Sciatic nerve (tissue), 2 donors: ENCODE data around the gene SOX12. TPM values are rescaled to one million over a fixed set of nuclear protein-coding genes. Genes with fewer than 3 reads are reported as not detected.
"Not testable (repeated sequence)": the region's sequence is repeated elsewhere in the genome, so short reads cannot be mapped to it uniquely, and the experiment has no call there.

Experiments
- ATAC-seq: fragments of 200-7000 bp; cut with Tn5 transposase; one replicate; pipeline ENCODE4 v1.9.1; 2020; ENCODE audit warnings: mild to moderate bottlenecking, moderate library complexity
- DNase-seq: peaks from one replicate; pipeline ENCODE4 v3.0.0-alpha.2; 2020; ENCODE audit warnings: low spot score
- intact Hi-C: fragments of 100-400 bp; cut with DNase I; formaldehyde crosslinking; loops from one replicate; pipeline ENCODE4 v1.14.2; 2022
- total RNA-seq: library from RNA; stranded (reverse); fragmentation: NEBNext Ultra II Directional; extraction: Animal tissue kit (Norgen Biotek cat#: 25700); gene quantifications from one replicate; pipeline ENCODE4 v1.2.1, GENCODE V29; 2021
- donor health status: DM: no; HTN: no; CAD: no.
- donor health status: DM: no; HTN: no; CAD: no.

SOX12 gene
- total RNA-seq, 1 donor from 2014 or later: 17.0 TPM

DNA sequence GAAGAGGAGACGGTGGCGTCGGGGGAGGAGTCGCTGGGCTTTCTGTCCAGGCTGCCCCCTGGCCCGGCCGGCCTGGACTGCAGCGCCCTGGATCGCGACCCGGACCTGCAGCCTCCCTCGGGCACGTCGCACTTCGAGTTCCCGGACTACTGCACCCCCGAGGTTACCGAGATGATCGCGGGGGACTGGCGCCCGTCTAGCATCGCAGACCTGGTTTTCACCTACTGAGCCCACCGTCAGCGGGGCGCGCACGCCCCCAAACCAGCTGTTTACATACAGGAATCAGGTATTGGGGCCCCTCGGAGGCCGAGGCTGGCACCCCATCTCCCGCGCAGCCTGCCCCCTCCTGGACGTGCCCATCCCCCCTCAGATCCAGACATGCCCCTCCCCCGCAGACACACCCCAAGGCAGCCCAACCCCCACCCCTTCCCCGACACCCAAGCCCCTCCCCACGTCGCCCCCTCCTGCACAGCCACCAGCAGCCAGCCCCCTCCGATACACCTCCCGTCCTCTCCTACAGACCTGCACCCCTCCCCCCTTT, 1.4 kb downstream of the SOX12 start:
- intact Hi-C loops: no loop called here
- DNase-seq (no peak), ATAC-seq (no peak)

DNA sequence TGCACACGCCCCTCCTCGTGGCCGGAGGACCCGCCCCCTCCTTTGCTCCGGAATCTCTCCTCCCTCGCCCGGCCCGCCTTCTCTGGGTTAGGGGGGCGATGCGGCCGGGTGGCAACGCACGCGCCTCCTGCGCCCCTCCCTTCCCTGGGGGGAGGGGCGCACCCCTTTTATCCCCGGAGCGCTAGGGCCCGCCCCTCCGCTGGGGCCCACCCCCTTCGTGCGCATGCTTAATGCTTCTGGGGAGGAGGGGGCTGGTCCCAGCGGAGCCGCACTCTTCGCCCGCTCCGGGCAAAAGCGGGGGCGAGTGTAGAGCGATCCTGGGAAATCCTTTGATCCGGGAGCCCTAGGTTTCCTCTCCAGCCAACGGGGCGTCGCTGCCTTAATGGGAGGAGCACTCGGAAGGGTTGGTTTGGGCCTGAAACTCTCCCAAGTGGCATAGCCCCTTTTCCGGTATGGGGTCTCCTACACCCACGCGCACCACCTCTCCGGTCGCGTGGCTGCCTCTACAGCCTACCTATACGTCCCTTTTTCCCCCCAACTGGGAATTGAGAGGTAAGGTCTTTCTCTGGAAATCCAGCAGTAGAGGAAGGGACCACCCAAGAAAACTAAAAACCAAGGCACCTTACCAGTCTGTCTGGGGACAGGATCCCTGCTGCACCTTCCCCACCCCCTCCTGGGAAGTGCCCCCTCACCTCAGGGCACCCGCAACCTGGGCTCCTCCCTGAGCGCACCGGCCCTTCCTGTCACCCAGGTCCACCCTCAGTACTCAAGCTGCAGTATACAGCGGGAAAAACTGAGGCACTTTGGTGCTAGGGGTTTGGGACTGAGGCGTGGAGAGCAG, 2.1 kb downstream of the SOX12 start:
- ATAC-seq: peak; percentile 83
- DNase-seq: peak; percentile 94
- intact Hi-C loops: no loop called here

DNA sequence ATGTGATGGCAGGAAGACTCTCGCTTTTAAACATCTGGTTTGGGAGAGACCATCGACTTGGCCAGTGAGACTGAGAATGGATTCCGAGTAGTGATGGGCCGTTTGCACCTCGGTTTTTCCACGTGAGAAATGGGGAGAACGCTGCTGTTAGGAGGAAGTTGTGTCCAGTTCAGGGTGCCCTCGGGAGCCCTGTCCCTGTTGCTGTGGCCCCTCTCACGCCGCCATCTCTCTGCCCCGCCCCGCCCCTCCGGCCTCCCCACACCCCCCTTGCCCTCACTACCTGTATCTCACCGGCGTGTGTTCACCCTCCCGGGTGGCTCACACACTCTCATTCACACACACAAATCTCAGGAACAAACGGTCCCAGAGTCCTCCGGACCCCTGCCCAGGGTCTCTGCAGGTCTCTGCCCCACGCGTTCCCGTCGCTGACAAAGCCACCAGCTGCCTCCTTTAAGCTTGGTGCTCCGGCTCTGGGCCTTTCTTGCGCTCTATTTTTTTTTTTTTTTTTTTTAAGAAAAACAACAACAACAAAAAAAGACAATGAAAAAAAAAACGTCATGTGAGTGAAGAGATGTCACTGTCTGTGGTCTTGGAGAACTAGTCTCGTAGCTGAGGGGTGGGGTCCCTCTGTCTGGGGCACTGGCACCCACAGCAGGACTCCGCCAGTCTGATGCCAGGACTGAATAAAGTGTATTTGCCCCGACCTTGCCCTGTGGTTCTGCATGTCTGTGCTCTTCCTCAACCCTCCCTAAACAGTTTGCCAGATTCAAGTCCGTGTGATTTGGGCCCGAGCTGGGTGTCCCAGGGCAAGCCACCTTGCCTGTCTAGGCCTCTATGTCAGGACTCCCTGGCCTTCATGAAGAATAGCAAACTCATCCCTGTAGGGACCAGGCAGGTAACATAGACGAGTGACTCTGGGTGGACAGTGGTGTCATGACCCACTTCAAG, 2.9 kb downstream of the SOX12 start:
- DNase-seq (no peak), ATAC-seq (no peak)
- intact Hi-C loops: no loop called here

DNA sequence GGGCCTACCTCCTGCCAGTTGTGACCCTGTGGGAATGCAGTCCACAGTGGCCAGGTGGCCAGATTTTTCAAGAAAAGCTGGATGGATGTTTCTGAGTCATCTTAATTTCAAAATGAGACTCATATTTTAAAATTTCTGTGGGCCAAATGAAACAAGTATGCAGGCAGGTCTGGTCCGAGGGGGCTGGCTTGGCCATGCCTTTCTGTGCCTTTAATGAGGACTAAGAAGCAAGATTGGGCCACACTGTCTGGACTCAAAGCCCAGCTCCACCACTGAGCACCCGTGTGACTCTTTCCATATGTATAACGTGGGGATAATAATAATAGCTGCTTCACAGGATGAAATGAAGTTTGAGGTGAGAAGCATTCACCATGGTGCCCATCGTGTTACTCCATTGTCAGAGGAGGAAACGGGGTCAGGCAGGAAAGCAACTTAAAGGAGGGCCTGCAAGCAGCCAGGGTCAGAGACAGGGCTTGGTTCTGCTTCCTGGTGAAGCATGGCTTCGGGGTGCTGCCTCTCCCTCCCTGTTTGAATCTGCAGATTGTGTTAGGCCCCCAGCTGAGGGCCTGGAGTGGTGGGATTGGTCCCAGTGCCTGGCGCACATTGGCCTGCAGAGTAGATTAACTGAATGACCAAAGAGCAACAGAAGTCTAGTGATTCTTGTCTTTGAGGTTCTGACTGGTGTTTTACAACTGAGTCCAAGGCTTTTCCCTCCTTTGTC, 3.8 kb downstream of the SOX12 start:
- ATAC-seq (no peak), DNase-seq (no peak)
- intact Hi-C loops: no loop called here

DNA sequence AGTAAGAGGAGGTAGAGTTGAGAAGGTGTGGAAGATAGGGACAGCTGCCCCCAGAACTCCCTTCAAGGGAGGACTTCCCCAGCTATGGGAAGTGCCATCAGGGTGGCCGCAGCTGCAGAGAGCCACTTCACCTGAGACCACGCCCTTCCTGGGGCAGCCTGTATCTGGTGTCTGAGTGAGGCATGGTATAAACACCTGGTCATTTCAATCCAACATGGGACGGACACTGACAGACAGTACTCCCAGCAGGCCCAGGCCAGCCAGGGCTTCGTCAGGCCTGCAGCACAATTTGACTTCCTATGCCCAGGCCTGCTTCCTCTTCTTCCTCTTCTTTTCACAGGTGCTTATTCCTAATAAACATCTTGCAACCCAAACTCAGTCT, 4.5 kb downstream of the SOX12 start:
- ATAC-seq (no peak), DNase-seq (no peak)
- intact Hi-C loops: loop anchor here (10.0 kb wide), 1 partner anchor 55 kb away; no protein-coding TSS in a partner anchor

DNA sequence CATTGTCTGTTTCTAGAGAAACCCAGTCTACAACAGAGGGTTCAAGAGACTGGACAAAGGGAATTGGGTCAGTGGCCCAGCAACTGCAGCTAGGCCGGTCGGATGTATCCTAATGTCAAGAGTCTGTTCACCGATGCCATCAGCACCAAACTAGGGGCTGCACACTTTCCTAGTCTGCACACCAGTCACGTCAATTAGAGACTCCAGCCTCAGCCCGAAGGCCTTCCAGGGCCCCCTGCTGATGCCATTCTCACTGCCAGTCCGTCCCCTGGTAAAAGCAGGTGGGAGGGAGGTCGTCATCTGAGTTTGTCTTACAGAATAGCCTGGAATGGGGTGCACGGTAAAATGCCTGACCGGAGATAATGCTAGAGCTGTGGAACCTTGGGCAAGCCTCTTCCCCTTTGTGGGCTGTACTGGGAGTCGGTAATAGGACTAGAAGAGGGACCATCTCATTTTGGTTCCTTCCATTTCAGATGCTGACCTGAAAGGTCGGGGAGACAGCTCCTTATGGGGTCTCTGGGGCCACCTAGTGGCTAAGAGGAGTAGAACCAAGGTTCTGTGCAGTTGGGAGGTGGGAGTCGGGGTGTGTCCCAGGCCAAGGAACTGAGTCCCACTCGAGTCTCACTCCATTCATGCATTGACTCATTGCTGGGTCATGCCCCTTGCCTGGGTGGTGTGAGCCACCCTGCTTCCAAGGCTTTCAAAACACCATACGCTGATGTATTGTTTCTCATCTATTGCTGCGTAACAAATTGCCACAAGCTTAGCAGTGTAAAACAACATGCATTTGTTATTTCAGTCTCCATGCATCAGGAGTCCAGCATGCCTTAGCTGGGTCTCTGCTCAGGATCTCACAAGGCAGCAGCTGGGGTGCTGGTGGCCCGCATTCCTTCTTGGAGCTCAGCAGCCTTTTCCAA, 5.1 kb downstream of the SOX12 start:
- intact Hi-C loops: loop anchor here (10.0 kb wide), 1 partner anchor 56 kb away; no protein-coding TSS in a partner anchor
- DNase-seq: no peak
- ATAC-seq: peak; percentile 39

DNA sequence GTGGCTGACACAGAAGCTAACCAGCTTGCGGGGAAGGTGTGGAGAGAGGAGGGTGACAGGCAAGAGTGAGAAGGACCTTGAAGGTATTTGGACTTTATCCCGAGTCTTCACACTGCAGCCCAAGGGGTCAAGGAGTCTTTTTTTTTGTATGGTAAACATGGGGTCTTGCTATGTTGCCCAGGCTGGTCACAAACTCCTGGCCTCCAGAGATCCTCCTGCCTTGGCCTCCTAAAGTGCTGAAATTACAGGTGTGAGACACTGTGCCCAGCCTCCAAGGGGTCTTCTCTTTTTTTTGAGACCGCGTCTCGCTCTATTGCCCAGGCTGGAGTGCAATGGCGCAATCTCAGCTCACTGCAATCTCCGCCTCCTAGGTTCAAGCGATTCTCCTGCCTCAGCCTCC, 9.2 kb downstream of the SOX12 start:
- no peak for DNase-seq
- intact Hi-C loops: loop anchor here (10.0 kb wide), 1 partner anchor 60 kb away; no protein-coding TSS in a partner anchor
- no peak for ATAC-seq

DNA sequence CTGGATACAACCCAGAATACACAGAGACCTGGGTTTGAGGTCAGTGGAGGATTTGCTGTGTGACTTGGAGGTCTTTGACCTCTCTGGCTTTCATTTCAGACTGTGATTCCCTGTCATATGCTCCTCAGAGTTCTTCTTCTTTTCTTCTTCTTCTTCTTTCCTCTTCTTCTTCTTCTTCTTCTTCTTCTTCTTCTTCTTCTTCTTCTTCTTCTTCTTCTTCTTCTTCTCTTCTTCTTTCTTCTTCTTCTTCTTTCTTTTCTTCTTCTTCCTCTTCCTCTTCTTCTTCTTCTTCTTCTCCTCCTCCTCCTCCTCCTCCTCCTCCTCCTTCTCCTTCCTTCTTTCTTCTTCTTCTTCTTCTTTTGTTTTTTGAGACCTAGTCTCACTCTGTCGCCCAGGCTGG, 10.7 kb downstream of the SOX12 start:
- not testable (repeated sequence) for ATAC-seq, DNase-seq
- intact Hi-C loops: loop anchor here (10.0 kb wide), 1 partner anchor 61 kb away; no protein-coding TSS in a partner anchor

DNA sequence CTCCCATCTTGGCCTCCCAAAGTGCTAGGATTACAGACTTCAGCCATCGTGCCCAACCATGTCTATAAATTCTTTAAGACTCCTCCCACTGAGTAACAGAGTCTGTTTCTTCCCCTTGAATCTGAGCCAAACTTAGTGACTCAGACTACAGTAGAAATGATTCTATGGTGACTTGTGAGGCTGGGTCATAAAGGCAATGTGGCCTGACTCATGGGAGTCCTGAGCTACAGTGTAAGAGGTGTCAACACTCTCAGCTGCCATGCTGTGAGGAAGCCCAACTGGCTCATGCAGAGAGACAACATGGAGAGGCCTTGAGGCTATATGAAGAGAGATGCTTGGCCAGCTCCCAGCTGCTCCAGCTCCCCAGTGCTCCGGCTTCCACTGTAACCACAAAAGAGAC, 16.3 kb downstream of the SOX12 start:
- intact Hi-C loops: no loop called here
- no peak for DNase-seq
- no peak for ATAC-seq

DNA sequence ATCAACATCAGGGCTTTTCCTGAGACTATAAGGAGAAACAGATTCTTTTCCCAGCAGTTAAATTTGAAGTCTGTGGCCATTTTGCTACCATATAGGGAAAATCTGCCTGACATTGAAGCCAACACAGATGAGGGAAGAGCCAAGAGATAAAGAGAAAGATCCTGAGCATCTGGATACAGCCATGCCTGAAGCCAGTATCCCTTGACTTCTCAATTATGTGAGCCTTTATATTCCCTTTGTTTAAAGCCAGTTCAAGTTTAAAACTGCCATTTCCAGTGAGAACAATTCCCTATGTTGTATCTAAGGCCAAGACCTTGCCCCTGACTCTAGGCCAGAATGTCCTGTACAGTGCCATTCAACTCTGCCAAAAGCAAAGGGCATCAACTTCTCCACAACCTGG, 17.8 kb downstream of the SOX12 start:
- ATAC-seq: no peak
- intact Hi-C loops: no loop called here
- no peak for DNase-seq

DNA sequence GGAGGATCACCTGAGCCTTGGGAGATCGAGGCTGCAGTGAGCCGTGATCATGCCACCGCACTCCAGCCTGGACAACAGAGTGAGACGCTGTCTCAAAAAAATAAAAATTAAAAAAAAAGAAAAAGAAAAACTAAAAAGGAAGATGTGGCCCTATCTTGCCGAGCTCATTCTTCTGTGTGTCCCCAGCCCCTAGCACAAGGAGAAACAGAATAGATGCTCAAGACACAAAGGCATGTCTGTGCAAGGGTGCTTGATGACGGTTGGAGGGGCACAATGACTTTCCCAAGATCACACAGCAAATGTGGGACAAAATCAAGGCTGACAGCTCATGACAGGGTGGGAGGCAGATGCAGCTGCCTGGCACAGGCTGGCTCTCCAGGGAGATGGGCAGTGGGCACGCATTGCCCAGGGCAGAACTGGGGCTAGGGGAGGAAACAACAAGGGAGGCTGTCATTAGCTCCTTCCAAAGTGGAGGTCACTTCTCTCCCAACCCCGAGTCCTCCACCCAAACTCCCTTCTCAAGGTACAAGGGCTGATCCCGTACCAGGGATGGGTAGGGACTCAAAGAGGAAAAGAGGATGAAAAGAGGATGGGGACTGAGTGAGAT, 20.8 kb downstream of the SOX12 start:
- no peak for ATAC-seq
- no peak for DNase-seq
- intact Hi-C loops: no loop called here

DNA sequence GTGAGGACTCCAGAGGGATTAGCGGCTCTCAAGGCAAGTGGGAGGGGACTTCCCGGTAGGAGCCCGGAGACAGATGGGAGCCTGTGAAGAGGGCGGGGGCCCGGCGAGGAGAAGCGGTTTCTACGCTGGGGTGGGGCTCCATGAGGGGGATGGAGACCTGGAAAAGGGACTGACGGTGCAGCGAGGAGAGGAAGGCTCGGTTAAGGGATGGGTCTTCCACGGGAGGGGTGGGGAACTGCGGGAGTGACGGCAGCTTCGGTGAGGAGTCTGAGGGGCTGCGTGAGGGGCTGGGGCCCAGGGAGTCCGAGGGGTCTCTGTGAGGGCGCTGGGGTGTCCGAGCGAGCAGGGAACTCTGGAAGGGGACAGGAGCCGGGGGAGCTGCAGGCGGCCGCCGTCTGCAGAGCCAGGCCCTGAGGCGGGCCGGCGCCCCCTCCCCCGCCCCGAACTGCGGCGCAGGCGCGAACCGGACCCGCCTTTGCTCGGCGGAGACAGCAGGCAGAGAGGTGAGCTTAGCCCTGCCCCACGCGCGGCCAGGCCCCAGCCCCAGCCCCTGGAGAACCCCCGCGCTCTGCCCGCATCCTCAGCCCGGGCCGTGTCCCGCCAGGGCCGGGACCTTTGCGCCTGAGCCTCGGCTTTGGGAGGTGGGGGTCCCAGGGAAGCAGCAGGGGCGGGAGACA, 21.4 kb downstream of the SOX12 start, which contains the start of gene NRSN2:
Gene NRSN2 (plus strand): TSS at position 472 of the 677 bp plus-strand sequence. CDS start 2,533 bp downstream, outside the sequence.
- DNase-seq: peak; percentile 82
- peak; percentile 73 for ATAC-seq
- intact Hi-C loops: no loop called here

DNA sequence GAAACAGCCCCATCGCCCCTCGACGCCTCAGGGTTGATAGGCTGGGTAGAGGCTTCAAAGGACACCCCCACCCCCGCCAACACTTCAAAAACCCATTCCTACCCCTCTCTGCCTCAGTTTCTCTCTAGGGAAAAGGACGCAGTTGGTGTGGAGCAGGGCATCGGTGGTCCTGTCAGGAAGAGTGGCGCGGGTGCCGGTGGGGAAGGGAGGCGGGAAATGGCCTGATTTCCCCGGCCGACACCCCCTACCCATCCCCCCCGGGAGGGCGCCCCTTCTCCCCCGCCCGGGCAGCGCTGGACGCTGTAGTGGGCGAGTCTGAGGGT, 21.9 kb downstream of the SOX12 start:
- no peak for ATAC-seq
- intact Hi-C loops: no loop called here
- no peak for DNase-seq

DNA sequence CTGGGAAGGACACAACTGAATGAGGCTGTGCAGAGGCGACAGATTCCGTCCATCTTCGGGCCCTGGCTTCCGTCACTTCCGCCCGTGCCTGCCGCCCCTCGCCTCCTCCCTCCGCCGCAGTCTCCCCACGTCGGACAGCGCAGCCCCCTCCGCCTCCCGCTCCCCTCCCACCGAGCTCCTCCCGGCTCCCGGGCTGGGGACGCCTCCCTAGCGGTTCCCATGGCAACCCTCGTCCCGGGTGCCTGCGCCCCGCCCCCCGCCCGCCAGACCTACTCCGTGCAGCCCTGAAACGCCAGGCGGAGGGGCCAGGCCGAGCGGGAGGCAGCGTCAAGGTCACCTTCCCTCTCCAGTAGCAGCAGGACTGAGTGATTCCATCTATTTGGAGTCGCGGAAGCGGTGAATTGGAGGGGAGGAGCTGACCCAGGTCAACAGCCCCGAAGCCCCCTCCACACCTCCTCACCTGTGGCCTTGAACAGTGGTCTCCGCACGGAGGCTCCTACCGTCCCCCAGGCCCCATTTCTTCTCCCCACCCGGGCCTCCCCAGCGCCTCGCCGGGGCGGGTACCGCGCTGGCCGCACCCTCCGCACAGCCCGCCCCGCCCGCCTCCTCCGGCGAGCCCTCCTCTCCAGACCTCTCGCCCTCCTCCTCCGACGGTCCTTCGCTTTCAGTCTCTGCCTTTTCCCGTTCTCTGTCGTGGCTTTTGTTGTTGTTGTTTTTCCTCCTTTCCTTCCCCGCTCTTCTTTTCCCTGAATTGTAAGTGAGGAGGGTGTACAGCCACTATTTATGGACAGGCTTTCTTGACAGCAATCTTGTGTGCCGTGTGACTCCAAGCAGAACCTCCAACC, 22.5 kb downstream of the SOX12 start:
- intact Hi-C loops: no loop called here
- ATAC-seq: peak; percentile 97

DNA sequence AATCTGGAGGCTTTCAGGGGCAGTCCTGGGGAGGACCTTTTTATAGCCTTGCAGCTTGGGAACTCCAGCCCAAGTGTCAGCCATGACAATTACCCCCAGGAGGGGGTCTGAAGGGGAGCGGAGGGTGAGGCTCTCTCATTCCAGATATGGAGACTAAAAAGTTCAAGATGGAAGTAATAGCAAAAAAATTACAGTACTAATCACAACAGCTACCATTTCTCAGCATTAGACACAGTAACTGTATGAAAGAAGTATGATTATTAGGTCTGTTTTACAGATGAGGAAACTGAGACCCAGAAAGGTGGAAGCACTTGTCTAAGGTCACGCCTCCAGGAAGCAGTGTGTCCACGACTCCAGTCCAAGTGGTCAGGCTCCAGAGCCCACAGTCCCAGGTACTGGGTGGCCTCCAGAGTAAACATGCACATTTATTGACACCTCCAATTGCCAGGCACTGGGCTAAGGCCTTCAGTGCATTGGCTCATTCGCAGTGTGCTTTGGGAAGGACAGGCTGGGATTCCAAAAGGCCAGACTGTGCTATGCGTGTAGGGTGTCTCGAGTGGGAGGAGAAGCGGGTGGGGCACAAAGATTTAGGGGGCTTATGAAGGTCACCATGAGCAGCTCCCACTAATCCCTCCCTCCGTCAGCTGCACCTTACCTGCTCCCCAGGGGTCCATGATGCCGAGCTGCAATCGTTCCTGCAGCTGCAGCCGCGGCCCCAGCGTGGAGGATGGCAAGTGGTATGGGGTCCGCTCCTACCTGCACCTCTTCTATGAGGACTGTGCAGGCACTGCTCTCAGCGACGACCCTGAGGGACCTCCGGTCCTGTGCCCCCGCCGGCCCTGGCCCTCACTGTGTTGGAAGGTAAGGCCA, 23.9 kb downstream of the SOX12 start:
- no peak for DNase-seq
- intact Hi-C loops: no loop called here
- no peak for ATAC-seq

More for the DNA sequence above, 22.5 kb downstream of the SOX12 start:
- DNase-seq: peak; percentile 95
